GM08714 (cell line): ENCODE measurements around the gene HLA-DOB.

Experiments
- H3K4me3 ChIP-seq: fragments of 200-500 bp; sonication (Bioruptor generic); 2 replicates; pipeline ENCODE4 v1.5.1; 2014; ENCODE audit warnings: mild to moderate bottlenecking, low read length, inconsistent platforms
- ZNF274 ChIP-seq: IDR thresholded peaks from 2 replicates; pipeline ENCODE4 v1.6.1; 2012; ENCODE audit warnings: mild to moderate bottlenecking, low read depth, low read length

Gene HLA-DOB

GRCh38 chr6:32772656-32773055 is 44.1 kb downstream of the HLA-DOB start:
- TF ChIP-seq ZNF274, result no peak
- no peak overlapping the region for H3K4me3 ChIP-seq

- no peak for TF ChIP-seq ZNF274
- H3K4me3 ChIP-seq, result no peak overlapping the region
Measured at GRCh38 chr6:32764048-32764447, 52.8 kb downstream of the HLA-DOB start.

DNA sequence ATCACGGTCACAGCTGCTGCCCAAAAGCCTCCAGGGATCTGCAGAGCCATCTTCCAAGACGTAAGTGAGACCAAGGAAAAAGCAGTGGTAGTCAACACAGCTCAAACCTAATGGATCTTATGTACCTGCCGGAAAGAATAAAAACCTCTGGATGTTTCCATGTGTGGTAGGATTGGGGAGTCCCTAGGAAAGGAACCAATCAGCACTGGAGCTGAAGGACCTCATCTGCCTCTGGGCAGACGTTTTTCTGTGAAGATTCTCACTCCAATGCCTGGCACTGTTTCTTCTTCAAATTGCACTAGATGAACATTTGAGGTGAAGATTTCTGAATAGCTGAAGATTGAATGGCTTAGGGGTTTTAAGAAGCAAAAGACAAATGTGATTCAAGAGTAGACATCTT is 53.4 kb downstream of the HLA-DOB start, which contains the start of gene HLA-DQB2:
TSS of gene HLA-DQB2 (minus strand) at position 112 of the 400 bp plus-strand sequence. CDS start at position 50, 62 bp downstream.
- no peak within 1 kb of the TSS for H3K4me3 ChIP-seq
- no peak for TF ChIP-seq ZNF274
